HG02798 (cell line): Measurements from ENCODE around the gene UFD1.

Experiments used
- ATAC-seq: cut with Tn5 transposase; IDR thresholded peaks from one replicate; pipeline ENCODE4 v1.9.1; 2021; ENCODE audit warnings: mild to moderate bottlenecking; ENCODE audit not compliant: unreplicated experiment, poor library complexity

The UFD1 gene

GRCh38 chr22:19478901-19479354 lies at the start of gene UFD1:
TSS of gene UFD1 (minus strand) at chr22:19479193. CDS start at chr22:19479085, 108 bp downstream.
- ATAC-seq = peak; percentile 55

GRCh38 chr22:19527861-19528417 lies 48.9 kb upstream of the UFD1 start:
- ATAC-seq = no peak

GRCh38 chr22:19527321-19527721 lies 48.3 kb upstream of the UFD1 start:
- ATAC-seq = no peak

GRCh38 chr22:19526702-19527111 lies 47.7 kb upstream of the UFD1 start:
- ATAC-seq = no peak

GRCh38 chr22:19526076-19526701 lies 47.2 kb upstream of the UFD1 start:
- ATAC-seq = no peak

- ATAC-seq = no peak
Observed at GRCh38 chr22:19525666-19526065, 46.7 kb upstream of the UFD1 start.

- no peak for ATAC-seq
Observed at GRCh38 chr22:19525116-19525660, 46.2 kb upstream of the UFD1 start.

- ATAC-seq = no peak
Observed at GRCh38 chr22:19524170-19525115, 45.5 kb upstream of the UFD1 start, which contains the start of gene CLDN5. TSS of gene CLDN5 (minus strand) at chr22:19524410. CDS start at chr22:19524255, 155 bp downstream.

GRCh38 chr22:19523240-19524169 lies 44.5 kb upstream of the UFD1 start:
- no peak for ATAC-seq

- no peak for ATAC-seq
Observed at GRCh38 chr22:19522881-19523239, 43.9 kb upstream of the UFD1 start.

GRCh38 chr22:19522190-19522880 lies 43.3 kb upstream of the UFD1 start:
- no peak for ATAC-seq

GRCh38 chr22:19520566-19521305 lies 41.7 kb upstream of the UFD1 start:
- ATAC-seq = no peak

- no peak for ATAC-seq
Observed at GRCh38 chr22:19520007-19520406, 41.0 kb upstream of the UFD1 start.

GRCh38 chr22:19519041-19519926 lies 40.3 kb upstream of the UFD1 start:
- ATAC-seq = no peak

GRCh38 chr22:19518635-19519034 lies 39.6 kb upstream of the UFD1 start:
- no peak for ATAC-seq

GRCh38 chr22:19517919-19518611 lies 39.1 kb upstream of the UFD1 start:
- no peak for ATAC-seq

GRCh38 chr22:19517171-19517500 lies 38.1 kb upstream of the UFD1 start:
- ATAC-seq = no peak
